GM12891 (cell line): ENCODE data around the gene FMNL1.

Source experiments
- PAX5 ChIP-seq: IDR thresholded peaks from 2 replicates; pipeline ENCODE4 v1.6.1; 2011; ENCODE audit warnings: low read length, moderate library complexity, mild to moderate bottlenecking; ENCODE audit not compliant: insufficient read depth, severe bottlenecking
- POLR2A ChIP-seq: IDR thresholded peaks from 2 replicates; pipeline ENCODE4 v1.6.1; 2011; ENCODE audit warnings: low read depth, low read length, control low read depth
- POLR2AphosphoS5 ChIP-seq: IDR thresholded peaks from 2 replicates; pipeline ENCODE4 v1.6.1; 2011; ENCODE audit warnings: low read depth, low read length, control low read depth
- SPI1 ChIP-seq: IDR thresholded peaks from 2 replicates; pipeline ENCODE4 v1.6.1; 2011; ENCODE audit warnings: low read depth, low read length, control low read depth
- TAF1 ChIP-seq: IDR thresholded peaks from 2 replicates; pipeline ENCODE4 v1.6.1; 2011; ENCODE audit warnings: low read depth, low read length, control low read depth

DNA sequence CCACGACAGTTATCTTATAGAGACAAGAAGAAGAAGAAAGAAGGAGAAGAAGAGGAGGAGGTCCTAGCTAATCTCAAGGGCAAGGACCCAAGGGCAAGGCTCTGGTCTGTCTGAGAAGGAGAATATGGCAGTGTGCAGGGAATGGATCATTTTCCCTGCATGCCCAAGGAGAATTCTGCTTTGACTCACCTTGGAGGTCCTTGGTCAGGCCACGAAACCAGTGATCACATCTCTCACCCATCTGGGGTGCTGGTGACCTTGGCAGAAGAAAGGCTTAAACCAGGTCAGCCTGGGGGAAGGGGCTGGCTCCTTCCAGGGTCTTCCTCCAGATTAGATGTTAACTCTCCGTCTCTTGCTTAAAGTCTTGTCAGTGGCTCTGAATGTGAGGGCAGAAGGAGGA is 1.6 kb upstream of the FMNL1 start:
- TF ChIP-seq POLR2AphosphoS5 (no peak), POLR2A (no peak), PAX5 (no peak), TAF1 (no peak), SPI1 (no peak)
